IMR-90 (cell line): ENCODE data around the gene TAGLN2. TPM values are rescaled to one million over a fixed set of nuclear protein-coding genes. Genes with fewer than 3 reads are reported as not detected.

Source experiments
- ATAC-seq: fragments of 200-7000 bp; cut with Tn5 transposase; 2 replicates; pipeline ENCODE4 v1.9.1; 2020; ENCODE audit warnings: low read depth, mild to moderate bottlenecking, moderate library complexity
- BruUV-seq: library from RNA; stranded (reverse); fragments of 400-500 nt; replicated peaks from 2 replicates; lab custom pipeline; 2021; lab: Mats Ljungman, UMichigan
- CTCF ChIA-PET: fragments of 300-600 bp; formaldehyde crosslinking; extraction: SDS; loops from one replicate; lab custom pipeline; 2021; ENCODE audit warnings: antibody characterized with exemption; lab: Yijun Ruan, JAX
- POLR2A ChIA-PET: fragments of 300-600 bp; sonication (Branson Sonifier 250); formaldehyde crosslinking; loops from one replicate; lab custom pipeline; 2022; ENCODE audit warnings: antibody characterized with exemption; ENCODE audit not compliant: unreplicated experiment; lab: Charles Lee
- DNase-seq: peaks from one replicate; pipeline ENCODE4 v3.0.0; 2013
- H2AFZ ChIP-seq: replicated peaks from 2 replicates; pipeline ENCODE3; 2013; ENCODE audit warnings: low read length, mild to moderate bottlenecking; ENCODE audit not compliant: poor library complexity
- H2AK5ac ChIP-seq: 2 replicates; pipeline ENCODE4 v1.6.1; 2013; ENCODE audit warnings: low read depth, low read length, inconsistent platforms
- H2AK9ac ChIP-seq: replicated peaks from 2 replicates; pipeline ENCODE3; 2013; ENCODE audit warnings: mild to moderate bottlenecking, low read depth, low read length, moderate library complexity; ENCODE audit not compliant: poor library complexity
- H2BK120ac ChIP-seq: 2 replicates; pipeline ENCODE4 v1.6.1; 2013; ENCODE audit warnings: low read depth, low read length, inconsistent platforms
- H2BK15ac ChIP-seq: 3 replicates; pipeline ENCODE4 v1.6.1; 2013; ENCODE audit warnings: low read depth, low read length, inconsistent platforms
- H2BK20ac ChIP-seq: 2 replicates; pipeline ENCODE4 v1.6.1; 2013; ENCODE audit warnings: low read depth, mild to moderate bottlenecking, inconsistent platforms, low read length, moderate library complexity
- H2BK5ac ChIP-seq: 2 replicates; pipeline ENCODE4 v1.6.1; 2013; ENCODE audit warnings: mild to moderate bottlenecking, low read depth, low read length, inconsistent platforms; ENCODE audit not compliant: poor library complexity, severe bottlenecking
- H3K14ac ChIP-seq: replicated peaks from 2 replicates; pipeline ENCODE4 v1.6.1; 2013; ENCODE audit warnings: low read depth, low read length, inconsistent platforms
- H3K18ac ChIP-seq: 2 replicates; pipeline ENCODE4 v1.6.1; 2013; ENCODE audit warnings: low read depth, low read length, control low read depth
- H3K23ac ChIP-seq: 2 replicates; pipeline ENCODE4 v1.6.1; 2013; ENCODE audit warnings: low read depth, low read length, inconsistent platforms
- H3K27ac ChIP-seq: 2 replicates; pipeline ENCODE4 v1.5.1; 2013; ENCODE audit warnings: mild to moderate bottlenecking, control low read depth, low read length; ENCODE audit not compliant: insufficient read depth
- H3K27me3 ChIP-seq: 2 replicates; pipeline ENCODE4 v1.6.1; 2013; ENCODE audit warnings: low read length; ENCODE audit not compliant: control insufficient read depth, insufficient read depth
- H3K36me3 ChIP-seq: 2 replicates; pipeline ENCODE4 v1.6.1; 2013; ENCODE audit warnings: low read length, mixed read lengths; ENCODE audit not compliant: control insufficient read depth, insufficient read depth
- H3K4ac ChIP-seq: 2 replicates; pipeline ENCODE4 v1.6.1; 2013; ENCODE audit warnings: low read depth, low read length, inconsistent platforms
- H3K4me1 ChIP-seq: 2 replicates; pipeline ENCODE4 v1.6.1; 2013; ENCODE audit warnings: low read length, mixed read lengths; ENCODE audit not compliant: control insufficient read depth, insufficient read depth
- H3K4me2 ChIP-seq: 2 replicates; pipeline ENCODE4 v1.6.1; 2013; ENCODE audit warnings: low read depth, mild to moderate bottlenecking, control low read depth, low read length, moderate library complexity
- H3K4me3 ChIP-seq: 2 replicates; pipeline ENCODE4 v1.5.1; 2013; ENCODE audit warnings: low read depth, mild to moderate bottlenecking, control low read depth, low read length, moderate library complexity; ENCODE audit not compliant: insufficient read depth
- H3K56ac ChIP-seq: 2 replicates; pipeline ENCODE4 v1.6.1; 2013; ENCODE audit warnings: low read length, inconsistent platforms; ENCODE audit not compliant: insufficient read depth; ENCODE audit errors: extremely low read depth
- H3K79me1 ChIP-seq, 2 experiments: 2 replicates each; pipeline ENCODE4 v1.6.1; 2013; ENCODE audit warnings: low read length in 2 of 2, inconsistent platforms in 1 of 2, low read depth in 1 of 2
- H3K9ac ChIP-seq: 2 replicates; pipeline ENCODE4 v1.6.1; 2013; ENCODE audit warnings: low read depth, low read length, control low read depth
- H3K9me1 ChIP-seq: 2 replicates; pipeline ENCODE4 v1.6.1; 2013; ENCODE audit warnings: low read length, inconsistent platforms; ENCODE audit not compliant: insufficient read depth
- H3K9me3 ChIP-seq: 2 replicates; pipeline ENCODE4 v1.6.1; 2013; ENCODE audit warnings: low read length; ENCODE audit not compliant: control insufficient read depth, insufficient read depth
- H4K20me1 ChIP-seq: 2 replicates; pipeline ENCODE4 v1.6.1; 2013; ENCODE audit warnings: low read length, inconsistent platforms; ENCODE audit not compliant: insufficient read depth
- H4K5ac ChIP-seq: 2 replicates; pipeline ENCODE4 v1.6.1; 2013; ENCODE audit warnings: mild to moderate bottlenecking, low read depth, low read length, control low read depth
- H4K8ac ChIP-seq, 2 experiments: 2 replicates each; pipeline ENCODE4 v1.6.1; 2013; ENCODE audit warnings: low read depth in 2 of 2, low read length in 2 of 2, control low read depth in 1 of 2, inconsistent platforms in 1 of 2
- H4K91ac ChIP-seq: 2 replicates; pipeline ENCODE4 v1.6.1; 2013; ENCODE audit warnings: low read depth, low read length, inconsistent platforms; ENCODE audit not compliant: insufficient read depth
- BHLHE40 ChIP-seq: fragments of 150-350 bp; IDR thresholded peaks from 2 replicates; pipeline ENCODE4 v1.6.1; 2016; ENCODE audit warnings: mild to moderate bottlenecking, low read depth, low read length
- CEBPB ChIP-seq: IDR thresholded peaks from 2 replicates; pipeline ENCODE4 v1.6.1; 2012; ENCODE audit warnings: low read depth, low read length, improper control_type of control experiment
- CHD1 ChIP-seq: IDR thresholded peaks from 2 replicates; pipeline ENCODE4 v1.6.1; 2012; ENCODE audit warnings: low read depth, low read length, improper control_type of control experiment
- FOS ChIP-seq: fragments of 150-350 bp; IDR thresholded peaks from 2 replicates; pipeline ENCODE4 v1.6.1; 2016; ENCODE audit warnings: low read depth, low read length
- MXI1 ChIP-seq: IDR thresholded peaks from 2 replicates; pipeline ENCODE4 v1.6.1; 2012; ENCODE audit warnings: low read depth, mild to moderate bottlenecking, low read length, moderate library complexity, borderline replicate concordance
- WGBS, 2 experiments: methylation state at CpG; one replicate each; pipeline versions ENCODE4 v1.1.5 to v1.1.7; 2013; ENCODE audit warnings: missing lambda C conversion rate in 2 of 2; ENCODE audit not compliant: insufficient read length in 1 of 2; ENCODE audit errors: extremely low coverage in 2 of 2; 5-methylcytosine and 5-hydroxymethylcytosine counted together
- dilution Hi-C: fragments of 300-500 bp; cut with HindIII; formaldehyde crosslinking; loops from one replicate; pipeline ENCODE4 v1.14.3; 2018; ENCODE audit warnings: low sequenced_read_pairs; ENCODE audit not compliant: unreplicated experiment
- in situ Hi-C: fragments of 300-500 bp; cut with MboI; formaldehyde crosslinking; loops from 3 replicates; pipeline ENCODE4 v1.14.3; 2019; ENCODE audit warnings: low sequenced_read_pairs, inconsistent platforms, mixed read lengths
- intact Hi-C: fragments of 100-400 bp; cut with micrococcal nuclease; formaldehyde crosslinking; loops from 2 replicates; pipeline ENCODE4 v1.10.0; 2022
- polyA plus RNA-seq, 3 experiments: library from polyadenylated mRNA; depleted of rRNA; stranded (reverse); fragments of >200 nt; gene quantifications; 2 replicates each; pipeline ENCODE4 v1.2.3, GENCODE V29; 2012; ENCODE audit warnings: low replicate concordance in 1 of 3
- total RNA-seq: library from RNA; depleted of rRNA; stranded (reverse); fragments of >200 nt; gene quantifications from 2 replicates; pipeline ENCODE4 v1.2.3, GENCODE V29; 2012
- TF ChIP-seq, protein P1 (sequence below): fragments of 150-350 bp; IDR thresholded peaks from 2 replicates; pipeline ENCODE4 v1.6.1; 2017; ENCODE audit warnings: mild to moderate bottlenecking, antibody characterized with exemption, low read length, low read depth
- TF ChIP-seq, protein P2 (sequence below): conservative IDR thresholded peaks from 2 replicates; pipeline ENCODE4 v1.5.1; 2012; ENCODE audit warnings: mild to moderate bottlenecking, low read depth, low read length, improper control_type of control experiment

TAGLN2 gene
- total and polyA plus RNA-seq, 2 of the 4 experiments (the other 2 are of a cell fraction), result 440 to 634 TPM

DNA sequence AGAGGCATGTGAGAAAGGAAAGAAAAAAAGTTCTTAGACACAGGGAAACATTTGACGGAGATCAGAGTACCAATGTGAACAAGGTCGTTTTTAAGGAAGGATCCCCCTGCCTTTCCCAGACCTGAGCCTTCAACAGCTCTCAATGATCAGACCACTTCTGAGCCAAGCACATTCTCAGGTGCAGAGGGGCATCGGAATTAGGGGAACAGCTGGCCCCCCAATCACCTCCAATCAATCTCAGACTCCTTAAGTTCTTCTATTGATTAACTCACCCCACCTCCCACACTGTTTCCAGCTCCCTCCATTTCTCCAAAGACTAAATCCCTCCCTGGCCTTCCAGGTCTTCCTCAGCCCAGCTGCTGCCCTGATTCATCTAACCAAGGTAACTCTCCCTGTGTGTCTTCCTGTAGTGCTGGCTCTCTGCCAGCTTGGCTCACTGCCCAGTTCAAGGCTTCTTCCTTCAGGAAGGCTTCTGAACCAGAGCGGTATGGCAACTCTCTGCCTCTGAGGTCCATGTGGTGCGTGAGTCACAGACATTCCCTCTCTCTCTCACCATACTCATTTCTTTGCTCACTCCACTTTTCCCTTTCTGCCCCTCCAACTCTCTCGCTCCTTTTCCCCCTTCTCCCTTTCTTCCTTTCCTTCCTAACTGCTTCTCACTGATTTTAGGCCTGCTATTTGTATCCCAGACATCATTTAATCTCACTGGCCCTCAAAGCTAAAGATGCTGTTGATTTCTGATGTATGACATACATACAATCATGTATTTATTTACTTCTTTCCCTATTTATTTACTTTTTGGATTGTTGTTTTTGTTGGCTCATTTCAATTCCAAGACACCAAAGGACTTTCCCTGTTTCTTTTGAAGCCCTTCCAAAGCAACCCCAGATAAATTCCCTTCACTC lies 43.4 kb downstream of the TAGLN2 start:
- no peak overlapping the region; the same call in 1 of the 2 replicates for H3K27ac ChIP-seq
- DNase-seq (peak; percentile 99), ATAC-seq (peak; percentile 88)
- in situ Hi-C loops, result loop anchor here (25.0 kb wide), 1 partner anchor 670 kb away; the partner anchor contains the start of gene ACKR1
- peak overlapping the region; percentile 57 for H2BK20ac ChIP-seq
- H4K8ac ChIP-seq, result peak overlapping the region in 1 of 2 experiments; percentile 12; a peak in 1 of 4 replicates
- no peaks in the 10 kb centered on the region for H3K79me1 ChIP-seq
- peak overlapping the region; percentile 16; the same call in 1 of the 2 replicates for H3K4me2 ChIP-seq
- peak overlapping the region; percentile 61 for H3K4ac ChIP-seq
- H4K91ac ChIP-seq, result no peak overlapping the region
- no peak overlapping the region for H3K9ac ChIP-seq
- H2BK15ac ChIP-seq, result peak overlapping the region; percentile 28; the same call in 1 of the 3 replicates
- peak overlapping the region; percentile 79; the same call in 1 of the 2 replicates for H3K23ac ChIP-seq
- no peaks in the 10 kb centered on the region for H4K20me1 ChIP-seq
- H2BK120ac ChIP-seq, result peak overlapping the region; percentile 39; the same call in 1 of the 2 replicates
- peak overlapping the region; percentile 60 for H2AFZ ChIP-seq
- H3K27me3 ChIP-seq, result no peaks in the 10 kb centered on the region
- peak; percentile 59 for TF ChIP-seq CEBPB
- TF ChIP-seq, protein P1, sequence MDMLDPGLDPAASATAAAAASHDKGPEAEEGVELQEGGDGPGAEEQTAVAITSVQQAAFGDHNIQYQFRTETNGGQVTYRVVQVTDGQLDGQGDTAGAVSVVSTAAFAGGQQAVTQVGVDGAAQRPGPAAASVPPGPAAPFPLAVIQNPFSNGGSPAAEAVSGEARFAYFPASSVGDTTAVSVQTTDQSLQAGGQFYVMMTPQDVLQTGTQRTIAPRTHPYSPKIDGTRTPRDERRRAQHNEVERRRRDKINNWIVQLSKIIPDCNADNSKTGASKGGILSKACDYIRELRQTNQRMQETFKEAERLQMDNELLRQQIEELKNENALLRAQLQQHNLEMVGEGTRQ, result peak; percentile 66; the same call in 1 of the 2 replicates
- no peak for TF ChIP-seq BHLHE40
- no peak for TF ChIP-seq MXI1
- TF ChIP-seq CHD1, result no peak
- peak; percentile 77; the same call in 1 of the 2 replicates for TF ChIP-seq FOS
- TF ChIP-seq, protein P2, sequence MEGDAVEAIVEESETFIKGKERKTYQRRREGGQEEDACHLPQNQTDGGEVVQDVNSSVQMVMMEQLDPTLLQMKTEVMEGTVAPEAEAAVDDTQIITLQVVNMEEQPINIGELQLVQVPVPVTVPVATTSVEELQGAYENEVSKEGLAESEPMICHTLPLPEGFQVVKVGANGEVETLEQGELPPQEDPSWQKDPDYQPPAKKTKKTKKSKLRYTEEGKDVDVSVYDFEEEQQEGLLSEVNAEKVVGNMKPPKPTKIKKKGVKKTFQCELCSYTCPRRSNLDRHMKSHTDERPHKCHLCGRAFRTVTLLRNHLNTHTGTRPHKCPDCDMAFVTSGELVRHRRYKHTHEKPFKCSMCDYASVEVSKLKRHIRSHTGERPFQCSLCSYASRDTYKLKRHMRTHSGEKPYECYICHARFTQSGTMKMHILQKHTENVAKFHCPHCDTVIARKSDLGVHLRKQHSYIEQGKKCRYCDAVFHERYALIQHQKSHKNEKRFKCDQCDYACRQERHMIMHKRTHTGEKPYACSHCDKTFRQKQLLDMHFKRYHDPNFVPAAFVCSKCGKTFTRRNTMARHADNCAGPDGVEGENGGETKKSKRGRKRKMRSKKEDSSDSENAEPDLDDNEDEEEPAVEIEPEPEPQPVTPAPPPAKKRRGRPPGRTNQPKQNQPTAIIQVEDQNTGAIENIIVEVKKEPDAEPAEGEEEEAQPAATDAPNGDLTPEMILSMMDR, result no peak
- peak overlapping the region; percentile 20; the same call in 1 of the 2 replicates for H3K18ac ChIP-seq
- H2AK9ac ChIP-seq, result peak overlapping the region; percentile 75
- CTCF ChIA-PET, result interaction anchor here (1.5 kb wide), 2 partner anchors 9 to 83 kb away, joined by 7 to 9 read pairs; no protein-coding TSS in a partner anchor
- 8% methylated on average over 2 of the region's 6 CpGs; no CpG with 5 or more reads in 1 of the 2 experiments for WGBS, 2 experiments
- peaks cover 18% of the 10 kb centered on the region for H3K9me1 ChIP-seq
- intact Hi-C loops, result no loop called here
- no peak overlapping the region for H4K5ac ChIP-seq
- H3K56ac ChIP-seq, result no peak overlapping the region
- no TSS peak for BruUV-seq
- no peaks in the 10 kb centered on the region for H3K9me3 ChIP-seq
- no peaks in the 10 kb centered on the region for H3K36me3 ChIP-seq
- H2BK5ac ChIP-seq, result peak overlapping the region; percentile 74
- POLR2A ChIA-PET, result no interaction called here
- peaks cover 15% of the 10 kb centered on the region for H3K4me1 ChIP-seq
- peak overlapping the region; percentile 77 for H2AK5ac ChIP-seq
- dilution Hi-C loops, result loop anchor here (25.0 kb wide), 1 partner anchor 95 kb away; the partner anchor contains the start of gene DUSP23
- H3K4me3 ChIP-seq, result no peak overlapping the region
- H3K14ac ChIP-seq, result peak overlapping the region; percentile 82
